ENCODE results near the gene TENM3.

The TENM3 gene

DNA sequence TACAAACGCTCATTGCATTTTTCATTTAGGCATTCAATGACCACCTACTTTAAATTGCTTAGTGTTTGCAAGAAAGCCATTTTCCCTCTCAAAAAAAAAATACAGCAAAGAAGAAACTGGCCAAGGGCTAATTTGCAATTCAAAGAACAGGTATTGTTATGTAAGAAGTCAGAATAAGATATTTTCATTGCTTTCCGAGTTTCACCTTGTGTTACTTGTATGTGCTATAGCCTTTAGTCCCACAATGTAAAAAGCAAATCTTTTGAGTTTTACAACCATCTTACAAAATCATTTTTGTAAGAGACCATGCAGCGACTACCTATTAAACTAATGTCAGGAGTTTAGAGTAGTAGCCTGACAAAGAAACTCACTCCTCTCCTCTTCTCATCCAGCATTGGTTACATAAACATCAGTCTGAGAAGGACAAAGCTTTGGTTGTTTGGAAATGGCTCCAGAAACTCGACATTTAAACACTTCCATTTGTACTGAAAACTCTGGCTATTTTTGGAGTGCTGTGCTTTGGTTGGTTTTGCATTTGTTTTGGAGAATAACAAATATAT lies 15.3 kb downstream of the TENM3 start:
- no peaks in the 10 kb centered on the region for H4K20me1 ChIP-seq (ENCODE audit: insufficient read depth, low read length)
- H3K27ac ChIP-seq (ENCODE audit: low read length), result no peak overlapping the region
- no peak overlapping the region for H2AFZ ChIP-seq (ENCODE audit: low read depth, low read length)
- no peak overlapping the region for H3K4me2 ChIP-seq (ENCODE audit: low read length)
- H3K9me3 ChIP-seq (ENCODE audit: insufficient read depth, low read length), result no peaks in the 10 kb centered on the region
- H3K36me3 ChIP-seq (replicated peaks; ENCODE audit: low read depth, low read length), result no peaks in the 10 kb centered on the region
- no peaks in the 10 kb centered on the region for H3K4me1 ChIP-seq (ENCODE audit: low read length)
- TF ChIP-seq EZH2phosphoT487 (IDR thresholded peaks at IDR 0.05; ENCODE audit: low read depth), result no peak
- TF ChIP-seq, protein P1, sequence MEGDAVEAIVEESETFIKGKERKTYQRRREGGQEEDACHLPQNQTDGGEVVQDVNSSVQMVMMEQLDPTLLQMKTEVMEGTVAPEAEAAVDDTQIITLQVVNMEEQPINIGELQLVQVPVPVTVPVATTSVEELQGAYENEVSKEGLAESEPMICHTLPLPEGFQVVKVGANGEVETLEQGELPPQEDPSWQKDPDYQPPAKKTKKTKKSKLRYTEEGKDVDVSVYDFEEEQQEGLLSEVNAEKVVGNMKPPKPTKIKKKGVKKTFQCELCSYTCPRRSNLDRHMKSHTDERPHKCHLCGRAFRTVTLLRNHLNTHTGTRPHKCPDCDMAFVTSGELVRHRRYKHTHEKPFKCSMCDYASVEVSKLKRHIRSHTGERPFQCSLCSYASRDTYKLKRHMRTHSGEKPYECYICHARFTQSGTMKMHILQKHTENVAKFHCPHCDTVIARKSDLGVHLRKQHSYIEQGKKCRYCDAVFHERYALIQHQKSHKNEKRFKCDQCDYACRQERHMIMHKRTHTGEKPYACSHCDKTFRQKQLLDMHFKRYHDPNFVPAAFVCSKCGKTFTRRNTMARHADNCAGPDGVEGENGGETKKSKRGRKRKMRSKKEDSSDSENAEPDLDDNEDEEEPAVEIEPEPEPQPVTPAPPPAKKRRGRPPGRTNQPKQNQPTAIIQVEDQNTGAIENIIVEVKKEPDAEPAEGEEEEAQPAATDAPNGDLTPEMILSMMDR (IDR thresholded peaks at IDR 0.05; ENCODE audit: low read depth, low read length), result no peak
- H3K79me2 ChIP-seq (ENCODE audit: low read length), result no peaks in the 10 kb centered on the region
- H3K9ac ChIP-seq (ENCODE audit: low read length), result no peak overlapping the region
- H3K4me3 ChIP-seq (ENCODE audit: low read length), result no peak overlapping the region
- no peaks in the 10 kb centered on the region for H3K27me3 ChIP-seq (ENCODE audit: low read depth, low read length)

DNA sequence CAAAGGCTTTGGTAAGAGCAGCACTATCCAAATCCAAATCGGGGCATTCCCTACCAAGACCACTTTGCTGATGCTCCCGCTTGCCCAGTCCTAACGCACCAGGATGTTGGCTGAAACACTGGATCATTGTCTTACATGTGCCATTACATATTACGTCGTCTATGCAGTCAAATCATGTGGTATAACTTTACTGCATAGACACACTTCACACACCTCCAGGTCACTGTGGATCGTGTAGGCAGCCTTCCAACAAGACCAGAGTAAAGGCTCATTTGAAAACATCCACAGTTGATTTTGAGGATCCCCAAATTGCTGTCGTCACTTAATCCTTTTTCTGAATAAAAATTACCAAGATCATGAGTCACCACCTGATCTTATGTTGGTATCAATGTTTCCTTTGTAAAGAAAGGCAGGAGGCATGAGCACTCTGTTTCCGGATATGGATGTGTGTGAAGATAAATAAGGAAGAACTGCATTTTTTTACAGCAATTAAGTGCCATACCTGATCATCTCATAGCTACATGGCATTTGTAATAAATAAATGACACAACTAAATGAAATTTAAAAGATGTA lies 18.5 kb downstream of the TENM3 start:
- Histone ChIP-seq H3K36me3 (replicated peaks; ENCODE audit: low read depth, low read length) (no peaks in the 10 kb centered on the region), H4K20me1 (ENCODE audit: insufficient read depth, low read length) (no peaks in the 10 kb centered on the region), H3K27me3 (ENCODE audit: low read depth, low read length) (no peaks in the 10 kb centered on the region), H3K27ac (ENCODE audit: low read length) (no peak overlapping the region), H3K4me3 (ENCODE audit: low read length) (no peak overlapping the region), H2AFZ (ENCODE audit: low read depth, low read length) (no peak overlapping the region), H3K4me1 (ENCODE audit: low read length) (no peaks in the 10 kb centered on the region), H3K79me2 (ENCODE audit: low read length) (no peaks in the 10 kb centered on the region), H3K9ac (ENCODE audit: low read length) (no peak overlapping the region), H3K9me3 (ENCODE audit: insufficient read depth, low read length) (no peaks in the 10 kb centered on the region), H3K4me2 (ENCODE audit: low read length) (no peak overlapping the region)
- TF ChIP-seq, protein P1 (IDR thresholded peaks at IDR 0.05; ENCODE audit: low read depth, low read length), result no peak
- no peak for TF ChIP-seq EZH2phosphoT487 (IDR thresholded peaks at IDR 0.05; ENCODE audit: low read depth)

DNA sequence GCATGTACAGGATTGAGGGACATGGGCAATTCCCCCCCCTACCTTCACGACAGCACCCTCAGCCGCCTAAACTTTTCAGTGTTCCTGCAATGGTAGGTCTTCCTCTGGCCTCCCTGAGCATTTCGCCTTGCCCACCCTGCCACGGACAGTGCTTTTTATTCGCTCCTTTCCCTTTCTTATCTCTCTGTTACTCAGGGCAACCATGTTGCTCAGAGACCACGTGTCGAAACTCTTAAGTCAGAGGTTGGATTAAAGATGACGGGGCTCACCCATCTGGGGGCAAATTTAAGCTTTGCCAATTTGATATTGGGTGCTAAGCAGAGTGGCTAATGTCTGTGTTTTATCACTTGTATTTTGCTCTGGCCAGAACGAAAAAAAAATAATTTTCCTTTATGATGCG lies 20.4 kb downstream of the TENM3 start:
- no peak for TF ChIP-seq EZH2phosphoT487 (IDR thresholded peaks at IDR 0.05; ENCODE audit: low read depth)
- TF ChIP-seq, protein P1 (IDR thresholded peaks at IDR 0.05; ENCODE audit: low read depth, low read length), result no peak
- Histone ChIP-seq H2AFZ (ENCODE audit: low read depth, low read length) (no peak overlapping the region), H3K27ac (ENCODE audit: low read length) (no peak overlapping the region), H3K79me2 (ENCODE audit: low read length) (no peaks in the 10 kb centered on the region), H3K9me3 (ENCODE audit: insufficient read depth, low read length) (peaks cover 3% of the 10 kb centered on the region; the same call in 1 of the 2 replicates), H3K4me3 (ENCODE audit: low read length) (no peak overlapping the region), H3K9ac (ENCODE audit: low read length) (no peak overlapping the region), H4K20me1 (ENCODE audit: insufficient read depth, low read length) (no peaks in the 10 kb centered on the region), H3K27me3 (ENCODE audit: low read depth, low read length) (no peaks in the 10 kb centered on the region), H3K4me2 (ENCODE audit: low read length) (no peak overlapping the region), H3K36me3 (replicated peaks; ENCODE audit: low read depth, low read length) (no peaks in the 10 kb centered on the region), H3K4me1 (ENCODE audit: low read length) (no peaks in the 10 kb centered on the region)

DNA sequence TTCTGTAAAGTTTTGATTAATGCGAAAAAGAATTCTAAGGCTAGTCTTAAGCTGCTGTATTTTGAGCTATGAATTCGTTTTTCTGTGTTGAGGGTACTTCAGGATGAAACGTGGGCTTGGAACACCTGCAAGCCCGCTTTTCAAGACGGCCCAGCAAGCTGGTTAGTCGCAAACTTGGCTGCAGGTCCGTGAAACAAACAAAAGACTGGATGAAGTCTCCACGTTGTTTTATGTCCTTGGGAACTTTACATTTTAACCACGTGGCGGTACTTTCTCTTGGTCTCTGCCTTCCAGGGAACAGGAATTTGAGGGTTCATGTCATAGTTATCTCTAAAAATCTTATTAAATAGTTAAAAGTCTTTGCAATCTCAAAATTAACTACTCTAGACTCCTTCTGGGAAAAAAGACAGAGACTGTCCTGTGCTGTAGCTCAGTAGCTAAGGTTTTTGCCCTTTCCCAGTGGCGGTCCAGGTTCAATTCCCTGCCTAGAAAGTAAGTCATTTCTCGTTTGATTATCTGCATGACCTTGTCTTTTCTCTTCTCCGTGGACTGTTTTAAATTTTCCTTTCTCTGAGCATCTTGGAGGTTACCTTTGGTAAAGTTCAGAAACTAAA lies 21.0 kb downstream of the TENM3 start:
- TF ChIP-seq EZH2phosphoT487 (IDR thresholded peaks at IDR 0.05; ENCODE audit: low read depth), result no peak
- TF ChIP-seq, protein P1 (IDR thresholded peaks at IDR 0.05; ENCODE audit: low read depth, low read length), result no peak
- Histone ChIP-seq H3K27me3 (ENCODE audit: low read depth, low read length) (no peaks in the 10 kb centered on the region), H3K4me3 (ENCODE audit: low read length) (no peak overlapping the region)

More for the DNA sequence above, 21.0 kb downstream of the TENM3 start:
- Histone ChIP-seq H3K9me3 (ENCODE audit: insufficient read depth, low read length) (peaks cover 3% of the 10 kb centered on the region; the same call in 1 of the 2 replicates), H3K27ac (ENCODE audit: low read length) (no peak overlapping the region), H3K4me1 (ENCODE audit: low read length) (no peaks in the 10 kb centered on the region), H3K36me3 (replicated peaks; ENCODE audit: low read depth, low read length) (no peaks in the 10 kb centered on the region), H2AFZ (ENCODE audit: low read depth, low read length) (no peak overlapping the region), H4K20me1 (ENCODE audit: insufficient read depth, low read length) (no peaks in the 10 kb centered on the region), H3K79me2 (ENCODE audit: low read length) (no peaks in the 10 kb centered on the region), H3K4me2 (ENCODE audit: low read length) (no peak overlapping the region), H3K9ac (ENCODE audit: low read length) (no peak overlapping the region)
